GM12892 (cell line): ENCODE measurements around the gene PPP1R3F. TPM values are rescaled to one million over a fixed set of nuclear protein-coding genes. Genes with fewer than 3 reads are reported as not detected.

Source experiments
- DNase-seq: peaks from one replicate; pipeline ENCODE4 v3.0.0; 2011; ENCODE audit not compliant: insufficient read length
- FAIRE-seq: peaks from 2 replicates; lab custom pipeline; 2011; peaks lifted over from hg19 to GRCh38; lab: Jason Lieb, UNC
- POLR2A ChIP-seq: IDR thresholded peaks from 2 replicates; pipeline ENCODE4 v1.6.1; 2011; ENCODE audit warnings: low read depth, low read length, control low read depth
- POLR2AphosphoS5 ChIP-seq: IDR thresholded peaks from 2 replicates; pipeline ENCODE4 v1.6.1; 2011; ENCODE audit warnings: low read depth, low read length, control low read depth
- TAF1 ChIP-seq: IDR thresholded peaks from 2 replicates; pipeline ENCODE4 v1.6.1; 2011; ENCODE audit warnings: low read depth, mild to moderate bottlenecking, control low read depth, low read length, borderline replicate concordance
- polyA plus RNA-seq: library from polyadenylated mRNA; unstranded; fragments of >200 nt; gene quantifications from one replicate; pipeline ENCODE4 v1.2.1, GENCODE V29; 2012; ENCODE audit warnings: missing spikeins, inconsistent platforms; ENCODE audit not compliant: missing spikeins

PPP1R3F gene, protein sequence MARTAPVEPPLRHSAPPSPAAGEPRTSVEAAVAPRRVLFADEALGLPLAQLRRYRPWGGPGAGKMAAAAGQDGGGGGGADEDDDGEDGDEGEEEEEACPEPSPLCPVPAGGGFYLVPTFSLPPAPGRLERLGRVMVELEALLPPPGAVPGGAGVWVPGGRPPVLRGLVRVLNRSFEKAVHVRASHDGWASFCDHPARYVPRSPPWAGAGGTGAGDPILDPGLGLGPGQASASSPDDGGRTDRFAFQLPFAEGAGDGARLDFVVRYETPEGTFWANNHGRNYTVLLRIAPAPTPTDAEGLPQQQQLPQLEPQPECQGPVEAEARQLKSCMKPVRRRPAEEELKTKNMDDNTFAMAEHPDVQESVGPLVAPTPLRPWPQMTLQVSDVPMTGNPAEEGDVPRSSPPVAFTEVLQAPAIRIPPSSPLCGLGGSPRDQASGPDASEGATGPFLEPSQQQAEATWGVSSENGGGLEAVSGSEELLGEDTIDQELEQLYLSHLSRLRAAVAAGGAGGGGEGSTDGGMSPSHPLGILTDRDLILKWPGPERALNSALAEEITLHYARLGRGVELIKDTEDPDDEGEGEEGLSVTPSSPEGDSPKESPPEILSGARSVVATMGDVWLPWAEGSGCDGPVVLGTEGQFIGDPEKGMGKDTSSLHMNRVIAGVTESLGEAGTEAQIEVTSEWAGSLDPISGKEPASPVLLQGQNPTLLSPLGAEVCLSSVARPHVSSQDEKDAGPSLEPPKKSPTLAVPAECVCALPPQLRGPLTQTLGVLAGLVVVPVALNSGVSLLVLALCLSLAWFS
- 0.74 TPM for polyA plus RNA-seq

DNA sequence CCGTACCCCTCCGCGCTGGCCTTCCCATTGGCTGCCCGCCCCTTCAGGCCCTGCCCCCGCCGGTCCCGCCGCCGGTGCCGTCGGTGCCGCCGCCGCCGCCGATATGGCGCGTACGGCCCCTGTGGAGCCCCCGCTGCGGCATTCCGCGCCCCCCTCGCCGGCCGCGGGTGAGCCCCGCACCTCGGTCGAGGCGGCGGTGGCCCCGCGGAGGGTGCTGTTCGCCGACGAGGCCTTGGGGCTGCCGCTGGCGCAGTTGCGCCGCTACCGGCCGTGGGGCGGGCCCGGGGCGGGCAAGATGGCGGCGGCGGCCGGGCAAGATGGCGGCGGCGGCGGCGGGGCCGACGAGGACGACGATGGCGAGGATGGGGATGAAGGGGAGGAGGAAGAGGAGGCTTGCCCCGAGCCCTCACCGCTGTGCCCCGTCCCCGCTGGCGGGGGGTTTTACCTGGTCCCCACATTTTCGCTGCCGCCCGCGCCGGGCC lies at the start of gene PPP1R3F:
Gene PPP1R3F (plus strand): TSS at position 27 of the 482 bp plus-strand sequence. CDS start 77 bp downstream, at position 104.
- DNase-seq: no peak
- no peak for FAIRE-seq
- TF ChIP-seq TAF1 (no peak), POLR2AphosphoS5 (no peak), POLR2A (peak; percentile 44; the same call in 1 of the 2 replicates)

DNA sequence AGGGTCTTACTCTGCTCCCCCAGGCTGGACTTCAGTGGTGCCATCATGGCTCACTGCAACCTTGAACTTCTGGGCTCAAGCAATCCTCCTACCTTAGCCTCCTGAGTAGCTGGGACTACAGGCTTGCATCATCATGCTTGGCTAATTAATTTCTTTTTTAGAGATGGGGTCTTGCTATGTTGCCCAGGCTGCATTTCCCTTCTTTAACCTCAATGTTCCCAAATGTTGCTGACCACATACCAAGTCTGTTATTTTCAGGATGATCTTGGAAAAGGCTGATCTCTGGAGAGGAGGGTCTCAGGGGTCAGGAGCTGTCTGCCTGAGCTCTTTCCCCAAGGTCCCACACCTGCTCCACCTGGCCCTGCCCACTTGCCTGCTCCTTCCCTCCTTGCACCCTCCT lies 49.5 kb upstream of the PPP1R3F start:
- FAIRE-seq (no peak), DNase-seq (no peak)
- TF ChIP-seq POLR2AphosphoS5: no peak
- no peak for TF ChIP-seq TAF1
- TF ChIP-seq POLR2A: no peak

DNA sequence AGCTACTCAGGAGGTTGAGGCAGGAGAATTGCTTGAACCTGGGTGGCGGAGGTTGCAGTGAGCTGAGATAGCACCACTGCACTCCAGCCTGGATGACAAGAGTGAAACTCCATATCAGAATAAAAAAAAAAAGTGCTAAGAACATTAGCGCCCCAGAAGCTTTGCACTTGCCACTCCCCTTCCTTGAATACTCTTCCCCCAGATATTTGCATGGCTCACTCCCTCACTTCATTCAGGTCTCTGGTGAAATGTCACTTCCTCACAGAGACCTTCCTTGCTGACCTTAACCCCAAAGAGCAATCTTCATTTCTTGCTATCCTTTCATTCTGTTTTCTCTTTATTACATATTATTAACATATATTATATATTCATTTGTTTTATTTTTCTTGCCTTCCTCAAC lies 47.7 kb upstream of the PPP1R3F start:
- FAIRE-seq (no peak), DNase-seq (no peak)
- TF ChIP-seq POLR2AphosphoS5 (no peak), POLR2A (no peak), TAF1 (no peak)

DNA sequence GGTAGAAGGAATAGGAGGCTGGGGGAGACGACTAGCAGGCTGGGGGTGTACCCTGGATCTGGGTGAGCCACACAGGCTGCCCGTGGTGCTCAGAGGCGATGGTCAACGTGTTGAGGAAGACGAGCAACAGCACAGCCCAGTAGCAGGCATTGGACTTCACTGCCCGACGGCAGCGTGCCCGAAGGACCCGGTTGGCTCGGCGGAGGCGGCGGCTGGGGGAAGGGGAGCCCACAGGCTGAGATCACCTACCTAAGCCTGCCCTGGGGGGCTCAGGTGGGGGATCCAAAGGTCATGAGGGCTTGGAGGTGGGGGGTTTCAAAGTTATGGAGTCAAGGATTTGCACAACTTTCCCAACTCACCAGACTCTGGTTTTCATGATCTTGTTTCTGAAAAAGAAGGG lies 43.7 kb upstream of the PPP1R3F start:
- DNase-seq: no peak
- no peak for TF ChIP-seq POLR2A
- TF ChIP-seq POLR2AphosphoS5: no peak
- no peak for TF ChIP-seq TAF1
- no peak for FAIRE-seq

DNA sequence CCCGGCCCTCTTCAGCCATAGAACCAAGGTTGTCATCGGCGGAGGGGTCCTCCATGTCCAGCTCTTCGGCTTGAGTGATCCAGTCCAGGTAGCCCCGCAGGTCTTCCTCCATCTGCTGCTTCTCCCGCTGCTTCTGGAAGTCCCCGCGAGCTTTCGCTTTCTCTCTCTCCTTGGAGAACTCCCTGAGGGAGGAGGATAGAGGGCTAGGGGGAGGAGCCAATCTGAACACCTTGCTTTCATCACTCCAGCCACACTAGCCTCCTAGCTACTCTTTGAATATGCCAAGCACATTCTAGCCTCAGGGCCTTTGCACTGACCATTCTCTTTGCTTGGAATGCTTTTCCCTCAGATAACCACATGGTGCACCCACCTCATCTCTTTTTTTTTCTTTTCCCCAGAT lies 42.6 kb upstream of the PPP1R3F start:
- DNase-seq: no peak
- TF ChIP-seq POLR2A: no peak
- no peak for TF ChIP-seq TAF1
- TF ChIP-seq POLR2AphosphoS5: no peak
- FAIRE-seq: no peak

DNA sequence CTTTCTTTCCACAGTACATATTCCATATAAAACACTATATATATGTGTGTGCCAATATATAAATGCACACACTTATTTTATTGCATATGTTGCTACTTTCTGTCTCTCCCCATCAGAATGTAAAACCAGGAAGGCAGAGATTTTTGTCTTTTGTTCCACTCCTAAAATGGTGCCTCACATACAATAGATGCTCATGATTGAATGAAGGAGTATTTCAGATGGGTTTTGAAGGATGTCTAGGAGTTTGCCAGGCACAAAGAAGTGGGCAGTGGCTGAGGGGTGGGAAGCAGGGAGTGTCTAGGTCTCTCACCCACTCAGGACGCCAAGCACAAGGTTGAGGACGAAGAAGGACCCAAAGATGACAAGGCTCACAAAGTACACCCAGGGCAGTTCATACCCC lies 41.9 kb upstream of the PPP1R3F start:
- TF ChIP-seq POLR2A (no peak), POLR2AphosphoS5 (no peak), TAF1 (no peak)
- FAIRE-seq (no peak), DNase-seq (no peak)

DNA sequence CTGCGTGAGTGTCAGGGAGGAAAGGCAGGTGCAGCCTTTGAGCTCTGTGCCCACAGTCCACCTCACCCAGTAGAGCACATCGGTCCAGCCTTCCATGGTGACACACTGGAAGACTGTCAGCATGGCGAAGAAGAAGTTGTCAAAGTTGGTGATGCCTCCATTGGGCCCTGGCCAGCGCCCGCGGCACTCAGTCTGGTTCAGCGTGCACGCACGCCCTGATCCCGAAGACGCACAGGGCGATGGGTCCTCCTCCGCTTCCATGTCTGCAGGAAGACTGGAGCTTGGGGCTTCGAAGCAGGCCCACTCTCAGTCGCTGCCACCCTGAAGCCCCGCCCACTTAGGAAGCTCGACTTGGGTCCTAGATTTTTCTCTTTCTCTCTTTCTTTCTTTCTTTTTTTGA lies 41.4 kb upstream of the PPP1R3F start:
- no peak for FAIRE-seq
- TF ChIP-seq POLR2AphosphoS5 (no peak), POLR2A (no peak), TAF1 (no peak)
- DNase-seq: no peak

DNA sequence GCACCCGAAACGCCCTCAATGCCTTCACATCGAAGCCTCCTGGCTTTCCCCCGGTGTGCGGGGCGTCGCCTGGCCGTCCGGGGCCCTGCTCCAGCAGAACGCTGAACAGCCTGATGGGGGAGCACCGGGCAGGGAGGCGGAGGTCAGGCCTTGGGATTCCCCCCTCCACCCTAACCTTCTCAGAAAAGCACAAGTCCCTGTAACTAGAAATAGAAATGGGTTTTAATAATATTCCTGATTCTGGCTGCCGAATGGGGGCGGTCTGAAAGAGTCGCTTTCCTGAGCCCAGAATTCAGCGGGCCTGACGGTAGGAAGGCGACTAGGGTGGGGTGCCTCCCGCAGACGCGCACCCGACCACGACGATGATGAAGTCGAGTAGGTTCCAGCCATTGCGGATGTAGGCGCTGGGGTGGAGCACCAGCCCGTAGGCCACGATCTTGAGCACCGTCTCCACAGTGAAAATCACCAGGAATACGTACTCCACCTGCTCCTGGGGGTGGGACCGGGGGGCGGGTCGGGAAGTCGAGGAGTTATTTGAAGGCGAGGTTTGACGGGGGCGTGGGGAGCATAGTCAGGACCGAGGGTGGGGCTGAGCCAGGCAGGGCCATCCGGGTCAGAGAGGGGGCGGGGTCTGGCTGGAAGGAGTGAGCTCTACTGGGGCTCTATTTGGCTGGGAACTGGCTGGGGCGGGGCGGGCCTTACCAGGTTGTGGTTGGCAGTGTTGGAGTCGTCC lies 38.9 kb upstream of the PPP1R3F start:
- FAIRE-seq (no peak), DNase-seq (peak; percentile 68)
- no peak for TF ChIP-seq TAF1
- no peak for TF ChIP-seq POLR2AphosphoS5
- TF ChIP-seq POLR2A: no peak; the same call in 1 of the 2 replicates

DNA sequence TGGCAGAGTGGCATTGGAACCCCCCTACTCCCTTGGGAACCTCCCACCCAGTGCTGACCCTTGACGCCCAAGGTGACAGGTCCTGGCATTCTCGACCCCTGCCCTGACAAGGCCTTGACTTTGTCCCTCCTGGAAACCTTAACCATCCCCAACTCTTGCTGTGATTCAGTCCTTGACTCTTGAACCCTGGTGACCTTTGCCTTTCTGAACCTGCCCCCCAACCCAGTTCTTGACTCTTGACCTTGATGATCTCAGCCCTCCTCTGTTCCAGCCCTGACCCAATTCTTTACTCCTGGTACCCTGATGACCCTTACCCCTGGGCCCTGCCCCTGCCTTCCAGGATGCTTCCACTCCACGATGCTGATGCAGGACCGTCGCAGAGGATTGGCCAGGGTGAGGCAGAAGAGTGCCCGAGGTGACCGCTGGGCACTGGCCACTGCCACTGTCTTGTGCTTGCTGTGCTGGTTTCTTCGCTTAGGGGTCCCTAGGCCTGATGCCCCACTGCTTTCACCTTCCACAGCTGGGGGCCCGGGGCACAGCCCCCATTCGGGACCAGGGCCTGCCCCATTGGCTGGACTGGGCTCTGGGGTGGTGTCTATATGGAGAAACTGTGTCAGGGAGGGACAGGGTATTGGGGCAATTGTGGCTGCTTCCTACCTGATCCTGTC lies 38.1 kb upstream of the PPP1R3F start:
- FAIRE-seq (peak; percentile 60), DNase-seq (no peak)
- TF ChIP-seq POLR2AphosphoS5: no peak
- no peak for TF ChIP-seq TAF1

DNA sequence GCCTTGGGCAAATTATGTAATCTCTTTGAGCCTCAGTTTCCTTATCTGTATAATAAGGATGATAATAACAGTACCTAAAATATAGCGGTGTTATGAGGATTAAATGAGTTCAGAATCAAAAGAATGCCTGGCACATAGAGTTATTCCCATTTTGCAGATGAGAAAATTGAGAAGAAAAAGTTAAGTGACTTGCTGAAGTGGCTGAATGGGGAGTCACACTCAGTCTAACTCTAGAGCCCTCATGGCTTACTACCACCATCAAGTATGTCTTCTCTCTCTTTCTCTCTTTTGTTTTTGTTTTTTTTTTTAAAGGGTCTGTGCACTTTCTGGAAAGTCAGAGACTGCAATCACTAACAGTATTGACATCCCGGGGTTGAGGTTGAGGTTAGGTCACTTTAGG lies 37.1 kb upstream of the PPP1R3F start:
- DNase-seq (no peak), FAIRE-seq (no peak)
- TF ChIP-seq POLR2AphosphoS5 (no peak), POLR2A (no peak), TAF1 (no peak)

DNA sequence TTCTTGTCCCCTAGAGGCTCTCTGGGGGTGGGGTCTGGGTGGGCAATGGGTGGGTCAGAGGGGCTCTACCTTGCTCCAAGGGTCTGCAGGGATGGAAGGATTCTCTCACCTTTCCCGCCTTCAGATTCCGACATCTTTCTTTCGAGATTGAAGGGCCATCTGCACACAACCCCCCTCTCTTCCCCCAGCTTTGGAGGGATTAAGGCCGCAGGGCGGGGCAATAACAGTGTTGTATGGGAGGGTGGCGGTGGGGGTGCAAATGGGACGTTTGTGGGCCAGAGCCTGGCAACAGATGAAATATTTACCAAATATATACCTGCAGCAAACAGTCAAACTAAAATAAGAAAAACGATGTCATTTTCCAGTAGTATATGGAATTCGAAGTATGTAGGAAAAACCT lies 36.4 kb upstream of the PPP1R3F start, which contains the start of gene CACNA1F:
Gene CACNA1F (minus strand): TSS at position 165 of the 400 bp plus-strand sequence. CDS start 31 bp downstream, at position 134.
- FAIRE-seq (no peak), DNase-seq (no peak)

More for the DNA sequence above, 36.4 kb upstream of the PPP1R3F start, which contains the start of gene CACNA1F:
- TF ChIP-seq POLR2A (no peak), POLR2AphosphoS5 (no peak), TAF1 (no peak)
